NK-92 treated with Interleukin-12 subunit alpha and Interleukin-12 subunit beta, amount 100 ng/mL, for 24 hours (cell line): ENCODE measurements around the gene ROBO1.

Experiments
- DNase-seq: peaks from one replicate; lab custom pipeline; 2025; lab: John Stamatoyannopoulos, UW

ROBO1 gene

GRCh38 chr3:79670178-79670577 lies 97.6 kb downstream of the ROBO1 start:
- no peak for DNase-seq

- no peak for DNase-seq
Measured at GRCh38 chr3:79664455-79664854, 103.3 kb downstream of the ROBO1 start.

GRCh38 chr3:79661896-79662295 lies 105.9 kb downstream of the ROBO1 start:
- DNase-seq = no peak

- DNase-seq = no peak
Measured at GRCh38 chr3:79657076-79657475, 110.7 kb downstream of the ROBO1 start.

GRCh38 chr3:79654019-79654418 lies 113.8 kb downstream of the ROBO1 start:
- no peak for DNase-seq

- no peak for DNase-seq
Measured at GRCh38 chr3:79653266-79653830, 114.5 kb downstream of the ROBO1 start.

- no peak for DNase-seq
Measured at GRCh38 chr3:79651536-79652065, 116.2 kb downstream of the ROBO1 start.

GRCh38 chr3:79639855-79640254 lies 127.9 kb downstream of the ROBO1 start:
- no peak for DNase-seq

GRCh38 chr3:79636372-79636771 lies 131.4 kb downstream of the ROBO1 start:
- no peak for DNase-seq

- DNase-seq = no peak
Measured at GRCh38 chr3:79632842-79633241, 135.0 kb downstream of the ROBO1 start.

GRCh38 chr3:79618883-79619282 lies 148.9 kb downstream of the ROBO1 start:
- no peak for DNase-seq

GRCh38 chr3:79606414-79606813 lies 161.4 kb downstream of the ROBO1 start:
- no peak for DNase-seq

GRCh38 chr3:79604681-79605080 lies 163.1 kb downstream of the ROBO1 start:
- no peak for DNase-seq

GRCh38 chr3:79602385-79602784 lies 165.4 kb downstream of the ROBO1 start:
- no peak for DNase-seq

GRCh38 chr3:79598594-79598993 lies 169.2 kb downstream of the ROBO1 start:
- DNase-seq = no peak

- no peak for DNase-seq
Measured at GRCh38 chr3:79597709-79598108, 170.1 kb downstream of the ROBO1 start.

- no peak for DNase-seq
Measured at GRCh38 chr3:79587150-79587549, 180.6 kb downstream of the ROBO1 start.

GRCh38 chr3:79586232-79586631 lies 181.6 kb downstream of the ROBO1 start:
- DNase-seq = no peak

GRCh38 chr3:79572930-79573329 lies 194.9 kb downstream of the ROBO1 start:
- no peak for DNase-seq

- DNase-seq = no peak
Measured at GRCh38 chr3:79568938-79569337, 198.9 kb downstream of the ROBO1 start.

GRCh38 chr3:79564192-79564591 lies 203.6 kb downstream of the ROBO1 start:
- no peak for DNase-seq

- no peak for DNase-seq
Measured at GRCh38 chr3:79560698-79561097, 207.1 kb downstream of the ROBO1 start.

- no peak for DNase-seq
Measured at GRCh38 chr3:79558943-79559342, 208.9 kb downstream of the ROBO1 start.

GRCh38 chr3:79555655-79556054 lies 212.1 kb downstream of the ROBO1 start:
- no peak for DNase-seq
